OCI-LY3 (cell line): ENCODE data around the gene TMPRSS3.

Source experiments
- CTCF ChIP-seq: fragments of 200-600, 300-600 bp; sonication (generic); IDR thresholded peaks from 2 replicates; pipeline ENCODE4 v1.5.1; 2014; ENCODE audit warnings: antibody characterized with exemption, low read length, low read depth
- EZH2phosphoT487 ChIP-seq: fragments of 200-600 bp; shearing (Covaris generic); IDR thresholded peaks from 2 replicates; pipeline ENCODE4 v1.6.1; 2018; ENCODE audit warnings: antibody characterized with exemption, mixed run types, low read depth

- no peak for TF ChIP-seq CTCF
- no peak for TF ChIP-seq EZH2phosphoT487
These were observed 48.9 kb upstream of the TMPRSS3 start for GRCh38 chr21:42444745-42445059.
